ENCODE data around the gene SMCO3.

Gene SMCO3
- 0 reads per million in 2 donors for total RNA-seq

- DNase-seq = no peak
Observed at GRCh38 chr12:14814014-14814413, at the start of gene SMCO3. Gene SMCO3, minus strand, starts transcription at chr12:14814182. Its CDS starts 7,502 bp downstream, at chr12:14806680.

GRCh38 chr12:14860490-14860889, 46.5 kb upstream of the SMCO3 start:
- no peak for DNase-seq

GRCh38 chr12:14858513-14858912, 44.5 kb upstream of the SMCO3 start:
- no peak for DNase-seq

GRCh38 chr12:14854586-14855183, 40.7 kb upstream of the SMCO3 start:
- DNase-seq = no peak

- DNase-seq = no peak
Observed at GRCh38 chr12:14853961-14854360, 40.0 kb upstream of the SMCO3 start.

- no peak for DNase-seq
Observed at GRCh38 chr12:14852880-14853279, 38.9 kb upstream of the SMCO3 start.

GRCh38 chr12:14850929-14851663, 37.1 kb upstream of the SMCO3 start:
- DNase-seq = no peak

GRCh38 chr12:14849661-14850060, 35.7 kb upstream of the SMCO3 start:
- DNase-seq = no peak

GRCh38 chr12:14846876-14847580, 33.0 kb upstream of the SMCO3 start:
- no peak for DNase-seq

GRCh38 chr12:14846042-14846587, 32.1 kb upstream of the SMCO3 start:
- no peak for DNase-seq

- DNase-seq = peak; percentile 15
Observed at GRCh38 chr12:14845350-14845750, 31.4 kb upstream of the SMCO3 start.

GRCh38 chr12:14844401-14844800, 30.4 kb upstream of the SMCO3 start:
- no peak for DNase-seq

GRCh38 chr12:14843425-14843887, 29.5 kb upstream of the SMCO3 start, which contains the start of gene ART4:
Gene ART4, minus strand, starts transcription at chr12:14843526. Its CDS starts 413 bp downstream, at chr12:14843113.
- no peak for DNase-seq

- DNase-seq = no peak
Observed at GRCh38 chr12:14842315-14842714, 28.3 kb upstream of the SMCO3 start.

- DNase-seq = no peak
Observed at GRCh38 chr12:14841761-14842160, 27.8 kb upstream of the SMCO3 start.

- no peak for DNase-seq
Observed at GRCh38 chr12:14840616-14841015, 26.6 kb upstream of the SMCO3 start.

GRCh38 chr12:14839262-14839661, 25.3 kb upstream of the SMCO3 start:
- DNase-seq = no peak

- no peak for DNase-seq
Observed at GRCh38 chr12:14836336-14837210, 22.6 kb upstream of the SMCO3 start.

GRCh38 chr12:14834509-14834908, 20.5 kb upstream of the SMCO3 start:
- no peak for DNase-seq

- no peak for DNase-seq
Observed at GRCh38 chr12:14833952-14834351, 20.0 kb upstream of the SMCO3 start.

- DNase-seq = no peak
Observed at GRCh38 chr12:14833336-14833735, 19.4 kb upstream of the SMCO3 start.

- DNase-seq = no peak
Observed at GRCh38 chr12:14828892-14829291, 14.9 kb upstream of the SMCO3 start.
